Measurements from ENCODE around the gene SSB. TPM values are rescaled to one million over a fixed set of nuclear protein-coding genes. Genes with fewer than 3 reads are reported as not detected.

Gene SSB
- total and polyA plus RNA-seq, 2 of the 13 experiments (the other 11 are each of a cell fraction or from before 2014, with no cell fraction given), result 109 to 208 TPM

GRCh38 chr2:169761251-169761969 is 37.3 kb upstream of the SSB start (continued):
- TF ChIP-seq ZNF556 (CRISPR knock-in tag; IDR thresholded peaks at IDR 0.05; ENCODE audit: borderline replicate concordance) (no peak), ZNF7 (CRISPR knock-in tag; IDR thresholded peaks at IDR 0.05) (no peak), ZNF589 (CRISPR knock-in tag; conservative IDR thresholded peaks at IDR 0.05) (no peak), SRSF9 (IDR thresholded peaks at IDR 0.05; ENCODE audit: borderline replicate concordance, insufficient read depth, low read depth, low read length, poor library complexity, severe bottlenecking) (no peak), ISX (CRISPR knock-in tag; conservative IDR thresholded peaks at IDR 0.05) (no peak), ZNF576 (CRISPR knock-in tag; IDR thresholded peaks at IDR 0.05) (no peak), FOXC1 (CRISPR knock-in tag; IDR thresholded peaks at IDR 0.05; ENCODE audit: borderline replicate concordance) (no peak), REXO4 (CRISPR knock-in tag; IDR thresholded peaks at IDR 0.05; ENCODE audit: borderline replicate concordance) (no peak), ZNF644 (CRISPR knock-in tag; IDR thresholded peaks at IDR 0.05; ENCODE audit: low read depth) (no peak), GPN1 (CRISPR knock-in tag; IDR thresholded peaks at IDR 0.05; ENCODE audit: borderline replicate concordance) (no peak), SIN3A (IDR thresholded peaks at IDR 0.05; ENCODE audit: borderline replicate concordance, low read depth, low read length) (no peak), SATB2 (CRISPR knock-in tag; IDR thresholded peaks at IDR 0.05) (0 out of 2 replicates have a peak, but pooled peaks have one; percentile 25), ZBTB34 (CRISPR knock-in tag; IDR thresholded peaks at IDR 0.05) (no peak; the same call in 1 of the 2 replicates), MXI1 (IDR thresholded peaks at IDR 0.05; ENCODE audit: borderline replicate concordance, low read depth, low read length) (no peak; the same call in 2 of the 3 replicates), ZNF547 (CRISPR knock-in tag; IDR thresholded peaks at IDR 0.05) (0 out of 2 replicates have a peak, but pooled peaks have one; percentile 19), GLMP (CRISPR knock-in tag; IDR thresholded peaks at IDR 0.05; ENCODE audit: borderline replicate concordance) (no peak), KDM4B (CRISPR knock-in tag; IDR thresholded peaks at IDR 0.05) (no peak), ZNF383 (CRISPR knock-in tag; IDR thresholded peaks at IDR 0.05; ENCODE audit: borderline replicate concordance) (no peak), ARNT2 (CRISPR knock-in tag; IDR thresholded peaks at IDR 0.05; ENCODE audit: low read depth) (no peak), PHB2 (IDR thresholded peaks at IDR 0.05; ENCODE audit: partially characterized antibody) (no peak), RFX1 (IDR thresholded peaks at IDR 0.05) (no peak), JUNB (CRISPR knock-in tag; IDR thresholded peaks at IDR 0.05; ENCODE audit: borderline replicate concordance) (no peak), CAMTA2 (CRISPR knock-in tag; IDR thresholded peaks at IDR 0.05; ENCODE audit: borderline replicate concordance) (no peak), ARID2 (CRISPR knock-in tag; IDR thresholded peaks at IDR 0.05; ENCODE audit: borderline replicate concordance) (no peak), ZBTB42 (CRISPR knock-in tag; IDR thresholded peaks at IDR 0.05) (no peak), ZSCAN30 (CRISPR knock-in tag; IDR thresholded peaks at IDR 0.05) (0 out of 2 replicates have a peak, but pooled peaks have one; percentile 64), ZNF776 (CRISPR knock-in tag; IDR thresholded peaks at IDR 0.05) (no peak), REPIN1 (CRISPR knock-in tag; IDR thresholded peaks at IDR 0.05; ENCODE audit: borderline replicate concordance, low read depth) (no peak), ZNF564 (CRISPR knock-in tag; IDR thresholded peaks at IDR 0.05) (no peak)

Data from HepG2 (cell line).